ENCODE data around the gene MGST2.

MGST2 gene

GRCh38 chr4:139672215-139672614 is 6.6 kb downstream of the MGST2 start (continued):
- no peak for TF ChIP-seq SNAI2 (CRISPR knock-in tag; IDR thresholded peaks at IDR 0.05)

- TF ChIP-seq ZFP3 (CRISPR knock-in tag; IDR thresholded peaks at IDR 0.05) = no peak
- TF ChIP-seq PATZ1 (CRISPR knock-in tag; IDR thresholded peaks at IDR 0.05; ENCODE audit: borderline replicate concordance) = no peak
- no peak for TF ChIP-seq ZNF8 (CRISPR knock-in tag; IDR thresholded peaks at IDR 0.05)
- no peak for TF ChIP-seq CSDC2 (CRISPR knock-in tag; IDR thresholded peaks at IDR 0.05)
- TF ChIP-seq ZNF70 (CRISPR knock-in tag; IDR thresholded peaks at IDR 0.05) = no peak
- no peak for TF ChIP-seq OSR1 (CRISPR knock-in tag; IDR thresholded peaks at IDR 0.05)
- no peak for TF ChIP-seq SNAI2 (CRISPR knock-in tag; IDR thresholded peaks at IDR 0.05)
- TF ChIP-seq TOX (CRISPR knock-in tag; IDR thresholded peaks at IDR 0.05; ENCODE audit: borderline replicate concordance) = no peak
- ATAC-seq = no peak
Measured at GRCh38 chr4:139672732-139673131, 7.1 kb downstream of the MGST2 start.

GRCh38 chr4:139674875-139675550 is 9.4 kb downstream of the MGST2 start:
- TF ChIP-seq CSRNP3 (CRISPR knock-in tag; IDR thresholded peaks at IDR 0.05) (no peak), ZNF565 (CRISPR knock-in tag; conservative IDR thresholded peaks at IDR 0.05; ENCODE audit: low read depth) (no peak), OSR1 (CRISPR knock-in tag; IDR thresholded peaks at IDR 0.05) (no peak), GLIS3 (CRISPR knock-in tag; IDR thresholded peaks at IDR 0.05) (no peak), ZC3H10 (CRISPR knock-in tag; IDR thresholded peaks at IDR 0.05) (no peak), RARB (CRISPR knock-in tag; IDR thresholded peaks at IDR 0.05) (no peak), ZFP30 (CRISPR knock-in tag; IDR thresholded peaks at IDR 0.05) (no peak), CSDC2 (CRISPR knock-in tag; IDR thresholded peaks at IDR 0.05) (no peak), ZFP3 (CRISPR knock-in tag; IDR thresholded peaks at IDR 0.05) (no peak), CREB5 (CRISPR knock-in tag; IDR thresholded peaks at IDR 0.05; ENCODE audit: low read depth) (no peak)
- ATAC-seq = no peak

- no peak for ATAC-seq
- TF ChIP-seq ZNF565 (CRISPR knock-in tag; conservative IDR thresholded peaks at IDR 0.05; ENCODE audit: low read depth) (no peak), BACH2 (CRISPR knock-in tag; IDR thresholded peaks at IDR 0.05; ENCODE audit: borderline replicate concordance) (no peak), TSHZ2 (CRISPR knock-in tag; IDR thresholded peaks at IDR 0.05) (no peak), GLIS3 (CRISPR knock-in tag; IDR thresholded peaks at IDR 0.05) (no peak), RARB (CRISPR knock-in tag; IDR thresholded peaks at IDR 0.05) (no peak), ZNF70 (CRISPR knock-in tag; IDR thresholded peaks at IDR 0.05) (no peak), ZNF8 (CRISPR knock-in tag; IDR thresholded peaks at IDR 0.05) (no peak)
Measured at GRCh38 chr4:139675651-139676050, 10.0 kb downstream of the MGST2 start.

GRCh38 chr4:139676365-139676764 is 10.7 kb downstream of the MGST2 start:
- no peak for TF ChIP-seq ZNF8 (CRISPR knock-in tag; IDR thresholded peaks at IDR 0.05)
- TF ChIP-seq ZC3H10 (CRISPR knock-in tag; IDR thresholded peaks at IDR 0.05) = no peak
- no peak for TF ChIP-seq ZNF565 (CRISPR knock-in tag; conservative IDR thresholded peaks at IDR 0.05; ENCODE audit: low read depth)
- TF ChIP-seq BACH2 (CRISPR knock-in tag; IDR thresholded peaks at IDR 0.05; ENCODE audit: borderline replicate concordance) = no peak
- no peak for TF ChIP-seq ZFP30 (CRISPR knock-in tag; IDR thresholded peaks at IDR 0.05)
- no peak for TF ChIP-seq PATZ1 (CRISPR knock-in tag; IDR thresholded peaks at IDR 0.05; ENCODE audit: borderline replicate concordance)
- no peak for TF ChIP-seq CSRNP3 (CRISPR knock-in tag; IDR thresholded peaks at IDR 0.05)
- no peak for TF ChIP-seq OSR1 (CRISPR knock-in tag; IDR thresholded peaks at IDR 0.05)
- TF ChIP-seq ISL1 (CRISPR knock-in tag; IDR thresholded peaks at IDR 0.05) = no peak
- ATAC-seq = no peak

All from SK-N-SH treated with all-trans-retinoic acid at 6 μM for 48 hours (cell line).